Heart right ventricle (tissue), 16 donors: Measurements from ENCODE around the gene PPP2R3C. TPM values are rescaled to one million over a fixed set of nuclear protein-coding genes. Genes with fewer than 3 reads are reported as not detected.
"Not testable (repeated sequence)": the region's sequence is repeated elsewhere in the genome, so short reads cannot be mapped to it uniquely, and the experiment has no call there.

Source experiments
- ATAC-seq, 8 donors: fragments of 200-7000 bp; cut with Tn5 transposase; one replicate each; pipeline ENCODE4 v1.9.1; 2020; ENCODE audit warnings: mild to moderate bottlenecking in 8 of 8, moderate library complexity in 8 of 8, moderate number of reproducible peaks in 1 of 8
- DNase-seq, 2 donors: peaks; one replicate each; pipeline ENCODE4 v3.0.0-alpha.2; 2020
- H3K27ac ChIP-seq, 10 donors: fragments of 200-600 bp; sonication (generic) in 2 of 10; one replicate each; pipeline versions ENCODE4 v1.5.0 to v1.8.0; 2020 to 2022; ENCODE audit warnings: mild to moderate bottlenecking in 3 of 10
- H3K27me3 ChIP-seq, 7 donors: fragments of 200-600 bp; one replicate each; pipeline ENCODE4 v1.8.0; 2021 to 2022; ENCODE audit warnings: mild to moderate bottlenecking in 2 of 7
- H3K36me3 ChIP-seq, 9 donors: fragments of 200-600 bp; sonication (generic) in 1 of 9; one replicate each; pipeline versions ENCODE4 v1.5.0 to v1.8.0; 2020 to 2022; ENCODE audit warnings: mild to moderate bottlenecking in 2 of 9
- H3K4me1 ChIP-seq, 9 donors: fragments of 200-600 bp; sonication (generic) in 1 of 9; one replicate each; pipeline versions ENCODE4 v1.5.0 to v1.8.0; 2020 to 2022; ENCODE audit warnings: mild to moderate bottlenecking in 4 of 9
- H3K4me3 ChIP-seq, 10 donors: fragments of 200-600 bp; sonication (generic) in 2 of 10; one replicate each; pipeline versions ENCODE4 v1.5.0 to v1.8.0; 2020 to 2022; ENCODE audit warnings: mild to moderate bottlenecking in 7 of 10, moderate library complexity in 2 of 10
- H3K9me3 ChIP-seq, 11 donors: fragments of 200-600 bp in 10 of 11; sonication (generic) in 2 of 11; one replicate each; pipeline versions ENCODE4 v1.5.0 to v1.8.0; 2013 to 2022; ENCODE audit warnings: mild to moderate bottlenecking in 2 of 11, control low read depth in 1 of 11, moderate library complexity in 1 of 11
- WGBS, 2 donors: extraction: QIAGEN DNeasy Blood & Tissue Kit; methylation state at CpG; one replicate each; pipeline ENCODE4 v1.1.7; 2013; ENCODE audit warnings: inconsistent platforms in 1 of 2; 5-methylcytosine and 5-hydroxymethylcytosine counted together
- intact Hi-C, 10 donors: fragments of 100-400 bp; cut with DNase I; formaldehyde crosslinking; loops; one replicate each; pipeline versions ENCODE4 v1.11.1 to v1.14.2; 2022
- polyA plus RNA-seq, 2 donors: library from polyadenylated mRNA; stranded (reverse); fragments of 200-250 nt; gene quantifications; one replicate each; pipeline ENCODE4 v1.2.3, GENCODE V29; 2013
- total RNA-seq, 10 donors: library from RNA; stranded (reverse); fragmentation: NEBNext Ultra II Directional in 3 of 10; extraction: Animal tissue kit (Norgen Biotek cat#: 25700) in 3 of 10; gene quantifications; one replicate each; pipeline versions ENCODE4 v1.2.1 to v1.2.4, GENCODE V29; 2021 to 2023
- TF ChIP-seq, protein P1 (sequence below), 9 donors: fragments of 200-600 bp; sonication (generic) in 2 of 9; IDR thresholded peaks; one replicate each; pipeline versions ENCODE4 v1.5.0 to v1.8.0; 2021 to 2022; ENCODE audit warnings: antibody characterized with exemption in 9 of 9, mild to moderate bottlenecking in 5 of 9, moderate library complexity in 1 of 9
- donor health status: Arrhythmogenic right ventricular cardiomyopathy.
- donor health status: ischemic (EF 13 %, LVEDD 7.1; RV severe dilation, severe dysfunction).
- donor health status: healthy with polysubstance abuse.
- donor health status: DM: no; HTN: yes; CAD: no.
- donor health status: DM: no; HTN: no; CAD: no.
- donor health status: ischemic (EF 25% LVEDD 6.9; RV normal size, moderate dysfunction).
- donor health status: ischemic (EF 25% LVEDD 5.7; RV mildly dilated, moderate dysfunction).
- donor health status: healthy.
- donor health status: DM: yes; HTN: yes; CAD: no.
- donor health status: Ischemic cardiomyopathy.
- donor health status: ischemic (EF 35%, LVEDD 5.7; RV mildly dilated, moderate dysfunction).
- donor health status: nonischemic (EF 11% LVEDD 7.7; RV severe dilation, severe dysfunction).
- donor health status: DM: yes; HTN: yes; CAD: no.
- donor health status: PGD.
- donor health status: ischemic (EF 29% LVEDD 5.4; RV normal size, mild dysfunction).
- donor health status: nonischemic (EF 23%, LVEDD 6.1; RV moderate dilation, normal function).

PPP2R3C gene
- total and polyA plus RNA-seq, 12 donors, result 25.5 to 36.3 (median 27.9) TPM

DNA sequence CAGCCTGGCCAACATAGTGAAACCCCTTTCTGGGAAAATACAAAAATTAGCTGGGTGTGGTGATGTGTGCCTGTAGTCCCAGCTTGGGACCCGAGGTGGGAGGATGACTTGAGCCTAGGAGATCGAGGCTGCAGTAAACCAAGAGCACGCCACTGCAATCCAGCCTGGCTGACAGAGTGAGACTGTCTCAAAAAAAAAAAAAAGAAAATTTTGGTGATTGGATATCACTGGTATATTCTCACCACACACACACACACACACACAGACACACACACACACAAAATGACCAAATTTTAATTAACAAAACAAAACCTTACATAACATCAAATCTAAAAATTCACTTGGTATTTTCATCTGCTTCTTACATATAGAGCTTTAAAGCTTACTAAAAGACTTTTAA lies 79.2 kb downstream of the PPP2R3C start:
- Histone ChIP-seq H3K36me3 (no peaks in the 10 kb centered on the region), H3K9me3 (no peaks in the 10 kb centered on the region), H3K27ac (no peak overlapping the region), H3K4me1 (peaks cover 0 to 19% (median 16%) of the 10 kb centered on the region in 9 donors), H3K27me3 (no peaks in the 10 kb centered on the region), H3K4me3 (no peak overlapping the region)
- 83 to 91% methylated on average over 3 of the region's 3 CpGs for WGBS, 2 donors
- intact Hi-C loops, result loop anchor here in 5 of 10 donors (5.0 to 10.0 kb wide), 4 partner anchors 72 to 372 kb away; partner anchors contain the start of gene BAZ1A (in 1 of the 5)
- ATAC-seq (no peak), DNase-seq (no peak)
- TF ChIP-seq, protein P1, sequence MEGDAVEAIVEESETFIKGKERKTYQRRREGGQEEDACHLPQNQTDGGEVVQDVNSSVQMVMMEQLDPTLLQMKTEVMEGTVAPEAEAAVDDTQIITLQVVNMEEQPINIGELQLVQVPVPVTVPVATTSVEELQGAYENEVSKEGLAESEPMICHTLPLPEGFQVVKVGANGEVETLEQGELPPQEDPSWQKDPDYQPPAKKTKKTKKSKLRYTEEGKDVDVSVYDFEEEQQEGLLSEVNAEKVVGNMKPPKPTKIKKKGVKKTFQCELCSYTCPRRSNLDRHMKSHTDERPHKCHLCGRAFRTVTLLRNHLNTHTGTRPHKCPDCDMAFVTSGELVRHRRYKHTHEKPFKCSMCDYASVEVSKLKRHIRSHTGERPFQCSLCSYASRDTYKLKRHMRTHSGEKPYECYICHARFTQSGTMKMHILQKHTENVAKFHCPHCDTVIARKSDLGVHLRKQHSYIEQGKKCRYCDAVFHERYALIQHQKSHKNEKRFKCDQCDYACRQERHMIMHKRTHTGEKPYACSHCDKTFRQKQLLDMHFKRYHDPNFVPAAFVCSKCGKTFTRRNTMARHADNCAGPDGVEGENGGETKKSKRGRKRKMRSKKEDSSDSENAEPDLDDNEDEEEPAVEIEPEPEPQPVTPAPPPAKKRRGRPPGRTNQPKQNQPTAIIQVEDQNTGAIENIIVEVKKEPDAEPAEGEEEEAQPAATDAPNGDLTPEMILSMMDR (IDR thresholded peaks at IDR 0.05), result no peak

DNA sequence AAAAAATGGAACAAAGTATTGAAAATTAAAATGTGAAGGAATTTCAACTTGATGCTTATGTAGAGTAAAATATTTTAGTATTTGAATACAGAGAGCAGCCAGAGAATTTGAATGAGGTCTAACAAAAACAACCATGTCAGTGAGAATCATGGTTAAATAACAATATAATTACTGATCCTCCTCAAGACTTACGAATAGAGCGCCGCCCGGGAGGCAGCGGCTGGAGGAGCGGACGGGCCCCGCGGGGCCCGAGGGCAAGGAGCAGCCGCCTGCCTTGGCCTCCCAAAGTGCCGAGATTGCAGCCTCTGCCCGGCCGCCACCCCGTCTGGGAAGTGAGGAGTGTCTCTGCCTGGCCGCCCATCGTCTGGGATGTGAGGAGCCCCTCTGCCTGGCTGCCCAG lies 83.5 kb downstream of the PPP2R3C start:
- H3K27ac ChIP-seq, ATAC-seq, H3K4me3 ChIP-seq, DNase-seq, H3K27me3 ChIP-seq, intact Hi-C loops, H3K4me1 ChIP-seq: not testable (repeated sequence)
- 94 to 95% methylated on average over 10 to 11 of the region's 17 CpGs for WGBS, 2 donors
- H3K9me3 ChIP-seq, result peaks cover 0 to 18% (median 10%) of the 10 kb centered on the region in 11 donors
- peaks cover 0 to 17% (median 0%) of the 10 kb centered on the region in 9 donors for H3K36me3 ChIP-seq

Other genes with a start within 250 kb of the PPP2R3C start
- gene BAZ1A, start 246.6 kb downstream of the PPP2R3C start, total RNA-seq, result 10 to 100 TPM in 1 of 10 donors, 1 to 10 TPM in 9; 3.8 to 14.5 (median 4.5) TPM
- gene BAZ1A, start 246.6 kb downstream of the PPP2R3C start, polyA plus RNA-seq, result 10 to 100 TPM in 1 of 2 donors, 1 to 10 TPM in 1; 6.9 to 10.0 TPM
- gene SRP54, start 139.0 kb downstream of the PPP2R3C start, total RNA-seq, result 10 to 100 TPM; 29.2 to 38.2 (median 34.6) TPM
- 10 to 100 TPM; 14.9 to 39.9 TPM for gene SRP54, start 139.0 kb downstream of the PPP2R3C start, polyA plus RNA-seq
- gene FAM177A1, start 75.7 kb downstream of the PPP2R3C start, total RNA-seq, result 100 to 1,000 TPM in 6 of 10 donors, 10 to 100 TPM in 4; 68.1 to 122 (median 104) TPM
- gene FAM177A1, start 75.7 kb downstream of the PPP2R3C start, polyA plus RNA-seq, result 10 to 100 TPM; 45.9 to 76.3 TPM
- 10 to 100 TPM; 17.6 to 25.4 (median 20.9) TPM for gene PRORP, start 562 bp upstream of the PPP2R3C start, total RNA-seq
- gene PRORP, start 562 bp upstream of the PPP2R3C start, polyA plus RNA-seq, result 10 to 100 TPM in 1 of 2 donors, 1 to 10 TPM in 1; 3.9 to 16.7 TPM
- gene PSMA6, start 170.4 kb upstream of the PPP2R3C start, total RNA-seq, result 100 to 1,000 TPM; 150 to 228 (median 166) TPM
- 100 to 1,000 TPM in 1 of 2 donors, 10 to 100 TPM in 1; 92.3 to 233 TPM for gene PSMA6, start 170.4 kb upstream of the PPP2R3C start, polyA plus RNA-seq